Vagina (tissue), 2 donors: Measurements from ENCODE around the gene GLE1.

ENCODE experiments used
- CTCF ChIP-seq, 3 experiments: fragments of 450-650 bp in 2 of 3; fragments of 200-600 bp in 1 of 3; sonication (generic) in 1 of 3; IDR thresholded peaks; one replicate each; pipeline ENCODE4 v1.5.1; 2017 to 2019; ENCODE audit warnings: antibody characterized with exemption in 3 of 3, mild to moderate bottlenecking in 2 of 3, moderate library complexity in 2 of 3
- POLR2A ChIP-seq, 2 donors: fragments of 450-650 bp; IDR thresholded peaks; one replicate each; pipeline ENCODE4 v1.6.1; 2017; ENCODE audit warnings: antibody characterized with exemption in 2 of 2, mild to moderate bottlenecking in 2 of 2, moderate library complexity in 2 of 2
- POLR2AphosphoS5 ChIP-seq, 2 donors: sonication (generic); formaldehyde crosslinking; IDR thresholded peaks; one replicate each; pipeline ENCODE4 v1.9.0; 2017; ENCODE audit warnings: antibody characterized with exemption in 2 of 2, mild to moderate bottlenecking in 2 of 2, low read depth in 1 of 2; ENCODE audit not compliant: insufficient read depth in 1 of 2

DNA sequence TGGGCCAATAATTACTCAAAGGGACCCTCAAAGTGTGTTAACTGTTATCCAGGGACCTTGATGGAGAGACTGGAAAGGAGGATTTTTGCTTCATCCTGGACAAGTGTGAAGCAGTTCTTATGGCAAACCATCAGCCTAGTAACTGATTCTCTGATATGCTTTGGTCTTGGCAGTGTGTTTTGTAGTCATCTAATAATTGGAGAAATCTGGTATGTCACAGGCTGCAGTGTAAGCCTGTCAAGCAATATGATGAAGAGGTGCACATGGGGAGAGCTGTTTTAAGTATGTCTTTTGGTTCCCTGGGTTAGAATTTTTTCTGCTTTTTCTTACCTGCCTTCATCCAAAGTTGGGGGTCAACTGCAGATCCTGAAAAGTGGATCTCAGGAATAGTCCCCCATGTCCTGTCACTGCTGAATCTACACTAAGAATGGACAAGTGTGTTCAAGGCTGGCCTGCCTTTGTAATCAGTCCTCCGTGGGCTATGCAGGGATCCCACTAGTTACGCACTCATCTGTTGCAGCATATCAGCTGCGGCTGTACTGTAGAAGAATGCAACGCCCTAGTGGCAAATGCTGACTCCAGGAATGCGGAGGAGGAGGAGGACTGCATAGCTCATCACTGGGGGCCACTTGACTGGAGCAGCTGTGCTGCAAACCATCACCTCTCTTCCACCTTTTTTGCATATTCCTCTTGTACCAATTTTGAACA is 49.8 kb downstream of the GLE1 start:
- TF ChIP-seq POLR2A (IDR thresholded peaks at IDR 0.05) (no peak), CTCF (IDR thresholded peaks at IDR 0.05) (no peak), POLR2AphosphoS5 (IDR thresholded peaks at IDR 0.05; ENCODE audit: insufficient read depth in 1 of 2, low read depth in 1 of 2) (no peak)
